Measurements from ENCODE around the gene MFNG.

DNA sequence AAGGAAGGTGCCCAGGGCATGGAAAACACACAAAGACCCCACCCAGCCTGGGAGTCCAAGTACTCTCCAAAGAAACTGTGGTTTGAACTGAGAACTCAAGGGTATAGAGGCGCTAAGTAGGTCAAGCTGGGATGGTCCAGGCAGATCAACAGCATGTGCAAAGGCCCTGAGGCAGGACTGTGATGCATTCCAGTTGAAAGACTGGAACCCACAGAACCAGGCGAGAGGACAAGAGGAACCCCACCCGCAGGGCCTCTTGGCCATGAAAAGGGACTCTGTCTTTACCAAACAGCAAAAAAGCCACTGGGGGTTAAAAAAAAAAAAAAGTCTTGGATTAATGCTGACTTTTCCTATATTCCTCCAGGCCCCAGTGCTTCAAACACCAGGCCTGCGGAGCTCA, 18.8 kb upstream of the MFNG start:
- TF ChIP-seq, protein P1, sequence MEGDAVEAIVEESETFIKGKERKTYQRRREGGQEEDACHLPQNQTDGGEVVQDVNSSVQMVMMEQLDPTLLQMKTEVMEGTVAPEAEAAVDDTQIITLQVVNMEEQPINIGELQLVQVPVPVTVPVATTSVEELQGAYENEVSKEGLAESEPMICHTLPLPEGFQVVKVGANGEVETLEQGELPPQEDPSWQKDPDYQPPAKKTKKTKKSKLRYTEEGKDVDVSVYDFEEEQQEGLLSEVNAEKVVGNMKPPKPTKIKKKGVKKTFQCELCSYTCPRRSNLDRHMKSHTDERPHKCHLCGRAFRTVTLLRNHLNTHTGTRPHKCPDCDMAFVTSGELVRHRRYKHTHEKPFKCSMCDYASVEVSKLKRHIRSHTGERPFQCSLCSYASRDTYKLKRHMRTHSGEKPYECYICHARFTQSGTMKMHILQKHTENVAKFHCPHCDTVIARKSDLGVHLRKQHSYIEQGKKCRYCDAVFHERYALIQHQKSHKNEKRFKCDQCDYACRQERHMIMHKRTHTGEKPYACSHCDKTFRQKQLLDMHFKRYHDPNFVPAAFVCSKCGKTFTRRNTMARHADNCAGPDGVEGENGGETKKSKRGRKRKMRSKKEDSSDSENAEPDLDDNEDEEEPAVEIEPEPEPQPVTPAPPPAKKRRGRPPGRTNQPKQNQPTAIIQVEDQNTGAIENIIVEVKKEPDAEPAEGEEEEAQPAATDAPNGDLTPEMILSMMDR (IDR thresholded peaks at IDR 0.05) = no peak
- TF ChIP-seq EZH2 (IDR thresholded peaks at IDR 0.05) (no peak), EZH2phosphoT487 (IDR thresholded peaks at IDR 0.05) (no peak)

Measured in neural progenitor cell (in vitro differentiated cells).